Measurements from ENCODE around the gene GRK6. TPM values are rescaled to one million over a fixed set of nuclear protein-coding genes. Genes with fewer than 3 reads are reported as not detected.

Gene GRK6
- total and polyA plus RNA-seq, 9 of the 15 experiments (the other 6 are each of a cell fraction or from before 2014, with no cell fraction given): 0.63 to 122 (median 44.5) TPM

DNA sequence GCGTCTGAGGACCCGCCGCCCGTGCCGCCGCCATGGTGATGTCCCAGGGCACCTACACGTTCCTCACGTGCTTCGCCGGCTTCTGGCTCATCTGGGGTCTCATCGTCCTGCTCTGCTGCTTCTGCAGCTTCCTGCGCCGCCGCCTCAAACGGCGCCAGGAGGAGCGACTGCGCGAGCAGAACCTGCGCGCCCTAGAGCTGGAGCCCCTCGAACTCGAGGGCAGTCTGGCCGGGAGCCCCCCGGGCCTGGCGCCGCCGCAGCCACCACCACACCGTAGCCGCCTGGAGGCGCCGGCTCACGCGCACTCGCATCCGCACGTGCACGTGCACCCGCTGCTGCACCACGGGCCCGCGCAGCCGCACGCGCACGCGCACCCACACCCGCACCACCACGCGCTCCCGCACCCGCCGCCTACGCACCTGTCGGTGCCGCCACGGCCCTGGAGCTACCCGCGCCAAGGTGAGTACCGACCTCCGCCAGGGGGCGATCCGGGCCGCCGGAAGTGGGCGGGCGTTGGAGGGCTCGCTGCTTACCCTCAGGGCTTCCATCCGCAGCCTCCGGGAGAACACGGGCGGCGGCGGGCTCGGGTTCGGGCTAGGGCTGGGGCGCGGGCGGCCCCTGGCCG lies 28.7 kb downstream of the GRK6 start (continued):
- TF ChIP-seq CREM (IDR thresholded peaks at IDR 0.05; ENCODE audit: low read depth): peak; percentile 63; the same call in 1 of the 2 replicates
- no peak for TF ChIP-seq RBM25 (IDR thresholded peaks at IDR 0.05; ENCODE audit: low read depth, low read length, severe bottlenecking)
- TF ChIP-seq PATZ1 (CRISPR knock-in tag; IDR thresholded peaks at IDR 0.05; ENCODE audit: borderline replicate concordance): no peak
- TF ChIP-seq, protein P1, sequence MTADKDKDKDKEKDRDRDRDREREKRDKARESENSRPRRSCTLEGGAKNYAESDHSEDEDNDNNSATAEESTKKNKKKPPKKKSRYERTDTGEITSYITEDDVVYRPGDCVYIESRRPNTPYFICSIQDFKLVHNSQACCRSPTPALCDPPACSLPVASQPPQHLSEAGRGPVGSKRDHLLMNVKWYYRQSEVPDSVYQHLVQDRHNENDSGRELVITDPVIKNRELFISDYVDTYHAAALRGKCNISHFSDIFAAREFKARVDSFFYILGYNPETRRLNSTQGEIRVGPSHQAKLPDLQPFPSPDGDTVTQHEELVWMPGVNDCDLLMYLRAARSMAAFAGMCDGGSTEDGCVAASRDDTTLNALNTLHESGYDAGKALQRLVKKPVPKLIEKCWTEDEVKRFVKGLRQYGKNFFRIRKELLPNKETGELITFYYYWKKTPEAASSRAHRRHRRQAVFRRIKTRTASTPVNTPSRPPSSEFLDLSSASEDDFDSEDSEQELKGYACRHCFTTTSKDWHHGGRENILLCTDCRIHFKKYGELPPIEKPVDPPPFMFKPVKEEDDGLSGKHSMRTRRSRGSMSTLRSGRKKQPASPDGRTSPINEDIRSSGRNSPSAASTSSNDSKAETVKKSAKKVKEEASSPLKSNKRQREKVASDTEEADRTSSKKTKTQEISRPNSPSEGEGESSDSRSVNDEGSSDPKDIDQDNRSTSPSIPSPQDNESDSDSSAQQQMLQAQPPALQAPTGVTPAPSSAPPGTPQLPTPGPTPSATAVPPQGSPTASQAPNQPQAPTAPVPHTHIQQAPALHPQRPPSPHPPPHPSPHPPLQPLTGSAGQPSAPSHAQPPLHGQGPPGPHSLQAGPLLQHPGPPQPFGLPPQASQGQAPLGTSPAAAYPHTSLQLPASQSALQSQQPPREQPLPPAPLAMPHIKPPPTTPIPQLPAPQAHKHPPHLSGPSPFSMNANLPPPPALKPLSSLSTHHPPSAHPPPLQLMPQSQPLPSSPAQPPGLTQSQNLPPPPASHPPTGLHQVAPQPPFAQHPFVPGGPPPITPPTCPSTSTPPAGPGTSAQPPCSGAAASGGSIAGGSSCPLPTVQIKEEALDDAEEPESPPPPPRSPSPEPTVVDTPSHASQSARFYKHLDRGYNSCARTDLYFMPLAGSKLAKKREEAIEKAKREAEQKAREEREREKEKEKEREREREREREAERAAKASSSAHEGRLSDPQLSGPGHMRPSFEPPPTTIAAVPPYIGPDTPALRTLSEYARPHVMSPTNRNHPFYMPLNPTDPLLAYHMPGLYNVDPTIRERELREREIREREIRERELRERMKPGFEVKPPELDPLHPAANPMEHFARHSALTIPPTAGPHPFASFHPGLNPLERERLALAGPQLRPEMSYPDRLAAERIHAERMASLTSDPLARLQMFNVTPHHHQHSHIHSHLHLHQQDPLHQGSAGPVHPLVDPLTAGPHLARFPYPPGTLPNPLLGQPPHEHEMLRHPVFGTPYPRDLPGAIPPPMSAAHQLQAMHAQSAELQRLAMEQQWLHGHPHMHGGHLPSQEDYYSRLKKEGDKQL (CRISPR knock-in tag; IDR thresholded peaks at IDR 0.05; ENCODE audit: borderline replicate concordance): no peak
- no peak for TF ChIP-seq CC2D1A (IDR thresholded peaks at IDR 0.05)
- TF ChIP-seq GMEB1 (CRISPR knock-in tag; IDR thresholded peaks at IDR 0.05): peak; percentile 65
- TF ChIP-seq PHF8 (IDR thresholded peaks at IDR 0.05; ENCODE audit: borderline replicate concordance, low read length): peak; percentile 62; the same call in 1 of the 2 replicates
- peak; percentile 92 for TF ChIP-seq SMAD4 (CRISPR knock-in tag; conservative IDR thresholded peaks at IDR 0.05)
- peak; percentile 66 for TF ChIP-seq CBX1 (IDR thresholded peaks at IDR 0.05; ENCODE audit: low read depth)
- no peak for TF ChIP-seq ZNF23 (CRISPR knock-in tag; IDR thresholded peaks at IDR 0.05)
- TF ChIP-seq HMGN3 (IDR thresholded peaks at IDR 0.05; ENCODE audit: borderline replicate concordance, extremely low read depth, insufficient read length, low read depth, low read length): peak; percentile 20
- TF ChIP-seq HEY1 (CRISPR knock-in tag; IDR thresholded peaks at IDR 0.05; ENCODE audit: borderline replicate concordance): no peak
- TF ChIP-seq CAMTA2 (CRISPR knock-in tag; conservative IDR thresholded peaks at IDR 0.05): no peak
- TF ChIP-seq ZNF699 (CRISPR knock-in tag; IDR thresholded peaks at IDR 0.05; ENCODE audit: insufficient replicate concordance): no peak
- peak; percentile 42 for TF ChIP-seq FOSL1 (tag; conservative IDR thresholded peaks at IDR 0.05)
- TF ChIP-seq MTA1 (IDR thresholded peaks at IDR 0.05; ENCODE audit: borderline replicate concordance): no peak
- TF ChIP-seq U2AF2 (optimal IDR thresholded peaks at IDR 0.05; ENCODE audit: low read depth, low read length): no peak
- no peak for TF ChIP-seq CBX5 (IDR thresholded peaks at IDR 0.05; ENCODE audit: borderline replicate concordance, low read depth)
- TF ChIP-seq CBX2 (IDR thresholded peaks at IDR 0.05; ENCODE audit: insufficient read depth, low read length, poor library complexity, severe bottlenecking): no peak
- no peak for TF ChIP-seq KHSRP (IDR thresholded peaks at IDR 0.05)

Measured in K562 (cell line).